ENCODE data around the gene JAK1. TPM values are rescaled to one million over a fixed set of nuclear protein-coding genes. Genes with fewer than 3 reads are reported as not detected.

The JAK1 gene
- total RNA-seq, 3 donors from 2014 or later, result 179 to 258 (median 196) TPM

- no peaks in the 10 kb centered on the region for H3K4me1 ChIP-seq
- H3K9me3 ChIP-seq, result no peaks in the 10 kb centered on the region
- no peak overlapping the region for H3K27ac ChIP-seq
- TF ChIP-seq POLR2AphosphoS5 (IDR thresholded peaks at IDR 0.05) (no peak), CTCF (IDR thresholded peaks at IDR 0.05) (no peak)
- H3K27me3 ChIP-seq, result no peaks in the 10 kb centered on the region
- intact Hi-C loops (cut with DNase I; ENCODE audit: low total_unique reads), result no loop called here
- H3K36me3 ChIP-seq, result no peaks in the 10 kb centered on the region
- H3K4me3 ChIP-seq, result no peak overlapping the region
- DNase-seq (ENCODE audit: low spot score in 2 of 2), result no peak
Measured at GRCh38 chr1:64973061-64973647, 6.8 kb upstream of the JAK1 start.

GRCh38 chr1:64969305-64970046 is 3.1 kb upstream of the JAK1 start:
- no peaks in the 10 kb centered on the region for H3K4me1 ChIP-seq
- DNase-seq (ENCODE audit: low spot score in 2 of 2), result no peak
- H3K9me3 ChIP-seq, result no peaks in the 10 kb centered on the region
- no peaks in the 10 kb centered on the region for H3K27me3 ChIP-seq
- no peak overlapping the region for H3K27ac ChIP-seq
- TF ChIP-seq CTCF (IDR thresholded peaks at IDR 0.05) (no peak), POLR2AphosphoS5 (IDR thresholded peaks at IDR 0.05) (no peak), POLR2A (IDR thresholded peaks at IDR 0.05) (no peak)
- H3K36me3 ChIP-seq, result no peaks in the 10 kb centered on the region
- intact Hi-C loops (cut with DNase I; ENCODE audit: low total_unique reads), result loop anchor here (10.0 kb wide), 1 partner anchor 105 kb away; no protein-coding TSS in a partner anchor
- no peak overlapping the region for H3K4me3 ChIP-seq

DNA sequence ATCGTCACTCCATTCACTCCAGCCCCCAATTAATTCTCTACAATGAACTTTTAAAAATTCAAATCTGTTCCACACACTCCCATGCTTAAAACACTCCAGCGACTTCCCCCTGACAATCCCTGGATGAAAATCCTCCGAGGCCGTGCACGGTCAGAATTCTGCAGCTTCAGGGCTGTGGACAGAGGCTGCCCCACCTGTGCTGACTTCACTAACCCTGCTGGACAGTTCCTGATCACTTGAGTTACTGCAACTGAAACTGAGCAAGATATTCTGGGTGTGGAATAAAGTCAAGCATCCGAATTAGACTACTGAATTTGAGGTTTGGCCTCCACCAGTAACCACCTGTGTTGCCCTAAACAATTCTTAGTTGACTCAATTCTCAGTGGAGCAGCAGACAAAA is 1.0 kb upstream of the JAK1 start:
- Histone ChIP-seq H3K4me3 (peak overlapping the region in 2 of 3 donors; percentile 66 to 95), H3K36me3 (no peaks in the 10 kb centered on the region), H3K27me3 (no peaks in the 10 kb centered on the region), H3K9me3 (no peaks in the 10 kb centered on the region), H3K27ac (peak overlapping the region in 1 of 2 donors; percentile 49), H3K4me1 (no peaks in the 10 kb centered on the region)
- DNase-seq (ENCODE audit: low spot score in 2 of 2), result no peak
- TF ChIP-seq CTCF (IDR thresholded peaks at IDR 0.05) (no peak), POLR2A (IDR thresholded peaks at IDR 0.05) (no peak), POLR2AphosphoS5 (IDR thresholded peaks at IDR 0.05) (no peak)
- intact Hi-C loops (cut with DNase I; ENCODE audit: low total_unique reads), result loop anchor here (10.0 kb wide), 1 partner anchor 103 kb away; no protein-coding TSS in a partner anchor

GRCh38 chr1:64965366-64966157 is 787 bp downstream of the JAK1 start:
- no peaks in the 10 kb centered on the region for H3K36me3 ChIP-seq
- intact Hi-C loops (cut with DNase I; ENCODE audit: low total_unique reads), result loop anchor here (10.0 kb wide), 1 partner anchor 101 kb away; no protein-coding TSS in a partner anchor
- no peaks in the 10 kb centered on the region for H3K27me3 ChIP-seq
- H3K9me3 ChIP-seq, result no peaks in the 10 kb centered on the region
- DNase-seq (ENCODE audit: low spot score in 2 of 2), result peak; percentile 61 to 65
- H3K4me1 ChIP-seq, result peaks cover 0 to 6% of the 10 kb centered on the region in 2 donors
- peak in 2 of 3 donors; percentile 5 to 31 for TF ChIP-seq POLR2AphosphoS5 (IDR thresholded peaks at IDR 0.05)
- TF ChIP-seq POLR2A (IDR thresholded peaks at IDR 0.05), result no peak
- H3K4me3 ChIP-seq, result peak overlapping the region; percentile 66 to 96 (median 95)
- H3K27ac ChIP-seq, result peak overlapping the region; percentile 97 to 98

GRCh38 chr1:64963466-64963865 is 2.9 kb downstream of the JAK1 start:
- Histone ChIP-seq H3K27ac (no peak overlapping the region), H3K4me1 (peaks cover 0 to 9% of the 10 kb centered on the region in 2 donors), H3K9me3 (no peaks in the 10 kb centered on the region), H3K36me3 (no peaks in the 10 kb centered on the region), H3K4me3 (no peak overlapping the region), H3K27me3 (no peaks in the 10 kb centered on the region)
- no peak for TF ChIP-seq POLR2AphosphoS5 (IDR thresholded peaks at IDR 0.05)
- no peak for TF ChIP-seq POLR2A (IDR thresholded peaks at IDR 0.05)
- no peak for TF ChIP-seq CTCF (IDR thresholded peaks at IDR 0.05)
- intact Hi-C loops (cut with DNase I; ENCODE audit: low total_unique reads), result loop anchor here (10.0 kb wide), 1 partner anchor 99 kb away; no protein-coding TSS in a partner anchor
- DNase-seq (ENCODE audit: low spot score in 2 of 2), result no peak

Data from breast epithelium (tissue), 4 donors.